Astrocyte (in vitro differentiated cells and primary cell): Measurements from ENCODE around the gene CHMP4B.

ENCODE experiments used
- CTCF ChIP-seq: IDR thresholded peaks from 2 replicates; pipeline ENCODE4 v1.5.1; 2011; ENCODE audit warnings: low read depth, mild to moderate bottlenecking, inconsistent platforms, low read length, moderate library complexity; ENCODE audit not compliant: insufficient read depth
- EZH2 ChIP-seq: IDR thresholded peaks from 2 replicates; pipeline ENCODE4 v1.6.1; 2012; ENCODE audit warnings: mild to moderate bottlenecking, low read length, inconsistent platforms; ENCODE audit not compliant: insufficient read depth

- TF ChIP-seq CTCF (no peak), EZH2 (no peak)
Observed at GRCh38 chr20:33868042-33868441, 56.9 kb downstream of the CHMP4B start.
